Measurements from ENCODE around the gene STMND1. TPM values are rescaled to one million over a fixed set of nuclear protein-coding genes. Genes with fewer than 3 reads are reported as not detected.
A peak's percentile ranks its signal among the peaks of the same experiment; 100 is the strongest.

Gene STMND1
- total and polyA plus RNA-seq, 7 donors: 0.27 to 2.1 (median 0.59) TPM; not detected in 3

GRCh38 chr6:17086469-17086868 lies 15.4 kb upstream of the STMND1 start:
- WGBS, 2 donors: 21 to 48% methylated on average over 11 of the region's 11 CpGs
- intact Hi-C loops (cut with DNase I): loop anchor here (1.0 to 10.0 kb wide), 6 partner anchors 34 to 754 kb away; no protein-coding TSS in a partner anchor
- peak; percentile 61 to 66 (median 62) for TF ChIP-seq CTCF (IDR thresholded peaks at IDR 0.05)
- TF ChIP-seq POLR2AphosphoS5 (IDR thresholded peaks at IDR 0.05): no peak
- Histone ChIP-seq H3K36me3 (no peaks in the 10 kb centered on the region), H3K27ac (peak overlapping the region in 1 of 4 donors; percentile 11), H3K27me3 (no peaks in the 10 kb centered on the region), H3K4me3 (no peak overlapping the region), H3K4me1 (peaks cover 0 to 12% (median 8%) of the 10 kb centered on the region in 4 donors), H3K9me3 (no peaks in the 10 kb centered on the region)
- DNase-seq: peak; percentile 71

- TF ChIP-seq EP300 (IDR thresholded peaks at IDR 0.05): no peak
- TF ChIP-seq CTCF (IDR thresholded peaks at IDR 0.05): no peak
- TF ChIP-seq POLR2AphosphoS5 (IDR thresholded peaks at IDR 0.05): no peak
- TF ChIP-seq POLR2A (IDR thresholded peaks at IDR 0.05): no peak
- H3K4me3 ChIP-seq: no peak overlapping the region
- no peak for DNase-seq
- no peaks in the 10 kb centered on the region for H3K9me3 ChIP-seq
- intact Hi-C loops (cut with DNase I): loop anchor here (5.0 to 10.0 kb wide), 4 partner anchors 36 to 756 kb away; no protein-coding TSS in a partner anchor
- WGBS, 2 donors: 86 to 94% methylated on average over 4 of the region's 4 CpGs
- H3K36me3 ChIP-seq: no peaks in the 10 kb centered on the region
- H3K27me3 ChIP-seq: no peaks in the 10 kb centered on the region
- no peak overlapping the region for H3K27ac ChIP-seq
- no peaks in the 10 kb centered on the region for H3K4me1 ChIP-seq
These were observed 13.7 kb upstream of the STMND1 start for GRCh38 chr6:17088091-17088611.

GRCh38 chr6:17091122-17091521 lies 10.7 kb upstream of the STMND1 start:
- intact Hi-C loops (cut with DNase I): no loop called here
- no peaks in the 10 kb centered on the region for H3K4me1 ChIP-seq
- DNase-seq: no peak
- no peaks in the 10 kb centered on the region for H3K36me3 ChIP-seq
- H3K27ac ChIP-seq: no peak overlapping the region
- no peaks in the 10 kb centered on the region for H3K9me3 ChIP-seq
- no peak for TF ChIP-seq POLR2A (IDR thresholded peaks at IDR 0.05)
- no peak for TF ChIP-seq CTCF (IDR thresholded peaks at IDR 0.05)
- H3K4me3 ChIP-seq: no peak overlapping the region
- 82 to 86% methylated on average over 3 of the region's 3 CpGs for WGBS, 2 donors
- no peaks in the 10 kb centered on the region for H3K27me3 ChIP-seq

- 52 to 60% methylated on average over 5 of the region's 5 CpGs for whole genome bisulfite sequencing, 2 donors
- no peaks in the 10 kb centered on the region for H3K36me3 ChIP-seq
- no peaks in the 10 kb centered on the region for H3K9me3 ChIP-seq
- intact Hi-C loops (cut with DNase I): no loop called here
- H3K4me3 ChIP-seq: no peak overlapping the region
- H3K4me1 ChIP-seq: no peaks in the 10 kb centered on the region
- TF ChIP-seq POLR2A (IDR thresholded peaks at IDR 0.05) (no peak), EP300 (IDR thresholded peaks at IDR 0.05) (no peak), CTCF (IDR thresholded peaks at IDR 0.05) (no peak), POLR2AphosphoS5 (IDR thresholded peaks at IDR 0.05) (no peak)
- H3K27ac ChIP-seq: no peak overlapping the region
- H3K27me3 ChIP-seq: no peaks in the 10 kb centered on the region
- DNase-seq: no peak
These were observed 8.2 kb upstream of the STMND1 start for GRCh38 chr6:17093686-17094085.

- intact Hi-C loops (cut with DNase I): no loop called here
- no peak overlapping the region for H3K4me3 ChIP-seq
- H3K27ac ChIP-seq: peak overlapping the region in 1 of 4 donors; percentile 37
- H3K27me3 ChIP-seq: no peaks in the 10 kb centered on the region
- no peak for DNase-seq
- WGBS, 2 donors: 35 to 66% methylated on average over 6 of the region's 6 CpGs
- H3K9me3 ChIP-seq: no peaks in the 10 kb centered on the region
- no peaks in the 10 kb centered on the region for H3K36me3 ChIP-seq
- TF ChIP-seq EP300 (IDR thresholded peaks at IDR 0.05): no peak
- TF ChIP-seq CTCF (IDR thresholded peaks at IDR 0.05): no peak
- TF ChIP-seq POLR2AphosphoS5 (IDR thresholded peaks at IDR 0.05): no peak
- no peak for TF ChIP-seq POLR2A (IDR thresholded peaks at IDR 0.05)
- H3K4me1 ChIP-seq: peaks cover 0 to 2% (median under 1%) of the 10 kb centered on the region in 4 donors
These were observed 5.8 kb upstream of the STMND1 start for GRCh38 chr6:17096096-17096495.

Measured in sigmoid colon (tissue), 7 donors.